Liver (tissue), 9 donors: ENCODE data around the gene UBE2D2. TPM values are rescaled to one million over a fixed set of nuclear protein-coding genes. Genes with fewer than 3 reads are reported as not detected.
A peak's percentile ranks its signal among the peaks of the same experiment; 100 is the strongest.

Experiments
- DNase-seq: peaks from one replicate; pipeline ENCODE4 v3.0.0-alpha.2; 2017; ENCODE audit warnings: low spot score
- H3K27ac ChIP-seq, 2 donors: one replicate each; pipeline ENCODE4 v1.7.0; 2013; ENCODE audit warnings: inconsistent platforms in 2 of 2, low read length in 2 of 2, control low read depth in 1 of 2, low read depth in 1 of 2, mild to moderate bottlenecking in 1 of 2
- H3K27me3 ChIP-seq, 4 donors: one replicate each; pipeline versions ENCODE4 v1.6.1 to v1.7.0; 2013; ENCODE audit warnings: low read length in 3 of 4, inconsistent platforms in 1 of 4, mild to moderate bottlenecking in 1 of 4, moderate library complexity in 1 of 4; ENCODE audit not compliant: control insufficient read depth in 4 of 4, insufficient read depth in 4 of 4
- H3K36me3 ChIP-seq, 4 donors: one replicate each; pipeline versions ENCODE4 v1.6.1 to v1.7.0; 2013; ENCODE audit warnings: low read length in 3 of 4, mild to moderate bottlenecking in 3 of 4, low read depth in 1 of 4, moderate library complexity in 1 of 4; ENCODE audit not compliant: control insufficient read depth in 4 of 4, insufficient read depth in 3 of 4
- H3K4me1 ChIP-seq, 4 donors: one replicate each; pipeline versions ENCODE4 v1.6.1 to v1.7.0; 2013; ENCODE audit warnings: low read length in 3 of 4, mild to moderate bottlenecking in 3 of 4, moderate library complexity in 1 of 4; ENCODE audit not compliant: control insufficient read depth in 4 of 4, insufficient read depth in 4 of 4
- H3K4me3 ChIP-seq, 3 donors: one replicate each; pipeline versions ENCODE4 v1.6.1 to v1.7.0; 2013; ENCODE audit warnings: low read length in 3 of 3, control low read depth in 1 of 3, low read depth in 1 of 3, mild to moderate bottlenecking in 1 of 3
- H3K9ac ChIP-seq, 2 donors: one replicate each; pipeline ENCODE4 v1.7.0; 2013; ENCODE audit warnings: low read length in 2 of 2, mild to moderate bottlenecking in 2 of 2, moderate library complexity in 2 of 2, control low read depth in 1 of 2, low read depth in 1 of 2
- H3K9me3 ChIP-seq, 4 donors: one replicate each; pipeline versions ENCODE4 v1.6.1 to v1.7.0; 2013; ENCODE audit warnings: low read length in 3 of 4; ENCODE audit not compliant: control insufficient read depth in 4 of 4
- FOXA1 ChIP-seq: IDR thresholded peaks from 2 replicates; pipeline ENCODE4 v1.6.1; 2016; ENCODE audit warnings: antibody characterized with exemption
- FOXA2 ChIP-seq: IDR thresholded peaks from 2 replicates; pipeline ENCODE4 v1.6.1; 2016; ENCODE audit warnings: antibody characterized with exemption
- GABPA ChIP-seq, 2 donors: IDR thresholded peaks in 1 of 2; conservative IDR thresholded peaks in 1 of 2; 2 replicates each; pipeline ENCODE4 v1.6.1; 2016; ENCODE audit warnings: antibody characterized with exemption in 2 of 2, mild to moderate bottlenecking in 1 of 2, moderate library complexity in 1 of 2
- HNF4A ChIP-seq, 2 donors: conservative IDR thresholded peaks; 2 replicates each; pipeline ENCODE4 v1.6.1; 2016; ENCODE audit warnings: antibody characterized with exemption in 2 of 2, mild to moderate bottlenecking in 2 of 2
- HNF4G ChIP-seq: IDR thresholded peaks from 2 replicates; pipeline ENCODE4 v1.6.1; 2016; ENCODE audit warnings: antibody characterized with exemption
- JUND ChIP-seq, 2 donors: IDR thresholded peaks; 2 replicates each; pipeline ENCODE4 v1.6.1; 2016; ENCODE audit warnings: antibody characterized with exemption in 2 of 2
- NR2F2 ChIP-seq: IDR thresholded peaks from 2 replicates; pipeline ENCODE4 v1.6.1; 2016; ENCODE audit warnings: antibody characterized with exemption
- RXRA ChIP-seq, 2 donors: IDR thresholded peaks; 2 replicates each; pipeline ENCODE4 v1.6.1; 2017 to 2018; ENCODE audit warnings: antibody characterized with exemption in 2 of 2, mild to moderate bottlenecking in 1 of 2
- TAF1 ChIP-seq: conservative IDR thresholded peaks from 2 replicates; pipeline ENCODE4 v1.6.1; 2016; ENCODE audit warnings: antibody characterized with exemption, mild to moderate bottlenecking
- YY1 ChIP-seq: IDR thresholded peaks from 2 replicates; pipeline ENCODE4 v1.6.1; 2016; ENCODE audit warnings: antibody characterized with exemption, mild to moderate bottlenecking
- WGBS: extraction: QIAGEN DNeasy Blood & Tissue Kit; methylation state at CpG from one replicate; pipeline ENCODE4 v1.1.7; 2013; 5-methylcytosine and 5-hydroxymethylcytosine counted together
- polyA plus RNA-seq, 2 donors: library from polyadenylated mRNA; stranded (reverse) in 1 of 2; unstranded in 1 of 2; fragments of 200-250 nt in 1 of 2; fragments of >200 nt in 1 of 2; fragmentation: Nextera tagmentation in 1 of 2; extraction: Ambion mirVana in 1 of 2; gene quantifications; one replicate each; pipeline versions ENCODE4 v1.2.1 to v1.2.3, GENCODE V29; 2013 to 2015
- total RNA-seq, 2 donors: library from RNA; depleted of rRNA; stranded (reverse); fragments of >200 nt; gene quantifications; one replicate each; pipeline ENCODE4 v1.2.3, GENCODE V29; 2014
- TF ChIP-seq, protein P1 (sequence below): IDR thresholded peaks from 2 replicates; pipeline ENCODE4 v1.6.1; 2016; ENCODE audit warnings: antibody characterized with exemption
- TF ChIP-seq, protein P2 (sequence below): IDR thresholded peaks from 2 replicates; pipeline ENCODE4 v1.6.1; 2016; ENCODE audit warnings: antibody characterized with exemption
- TF ChIP-seq, protein P3 (sequence below): IDR thresholded peaks from 2 replicates; pipeline ENCODE4 v1.6.1; 2016; ENCODE audit warnings: antibody characterized with exemption
- TF ChIP-seq, protein P4 (sequence below): fragments of 150-350 bp; IDR thresholded peaks from 2 replicates; pipeline ENCODE4 v1.5.1; 2017; ENCODE audit warnings: improper control_type of control experiment, low read depth, low read length; ENCODE audit not compliant: missing input control
- donor health status: healthy.
- donor health status: healthy.
- donor health status: healthy.
- donor health status: healthy.
- donor health status: healthy.

Gene UBE2D2
- total RNA-seq, result 10 to 100 TPM; 17.0 to 53.6 TPM
- polyA plus RNA-seq, result 10 to 100 TPM; 38.5 to 44.2 TPM

DNA sequence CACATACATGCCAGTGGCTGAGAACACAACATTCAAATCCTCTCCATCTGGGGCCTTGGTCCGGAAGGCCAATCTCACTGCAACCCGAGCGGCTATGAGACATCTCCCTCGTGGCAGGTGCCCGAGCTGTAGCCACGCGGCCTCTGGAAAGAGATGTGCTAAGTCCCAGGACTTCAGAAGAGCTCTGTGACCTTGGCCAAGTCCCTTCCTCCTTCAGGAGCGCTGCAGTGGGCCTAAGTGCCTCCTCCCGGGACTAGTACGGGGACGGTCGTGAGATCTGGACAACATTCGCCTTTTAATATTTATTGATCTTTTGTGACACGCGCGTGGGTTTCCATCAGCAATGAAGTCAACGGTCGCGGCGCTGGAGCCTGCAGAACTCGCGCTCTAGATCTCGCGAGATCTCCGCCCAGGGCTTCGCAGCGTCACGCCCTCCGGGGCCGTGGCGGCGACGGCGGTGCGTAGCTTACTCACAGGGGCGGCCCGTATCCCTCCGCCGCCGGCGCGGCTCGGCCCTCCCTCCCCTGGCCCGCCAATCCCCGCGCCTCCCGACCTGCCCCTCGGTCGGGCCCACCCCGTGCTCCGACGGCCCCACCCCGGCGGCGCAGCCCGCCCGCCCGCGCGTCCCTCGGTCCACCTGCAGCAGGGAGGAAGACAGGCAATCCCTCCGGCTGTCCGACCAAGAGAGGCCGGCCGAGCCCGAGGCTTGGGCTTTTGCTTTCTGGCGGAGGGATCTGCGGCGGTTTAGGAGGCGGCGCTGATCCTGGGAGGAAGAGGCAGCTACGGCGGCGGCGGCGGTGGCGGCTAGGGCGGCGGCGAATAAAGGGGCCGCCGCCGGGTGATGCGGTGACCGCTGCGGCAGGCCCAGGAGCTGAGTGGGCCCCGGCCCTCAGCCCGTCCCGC, at the start of gene UBE2D2:
Gene UBE2D2, plus strand, starts transcription at position 588 of the 903 bp plus-strand sequence. CDS start 453 bp downstream, outside the sequence.
- peak; percentile 97 for DNase-seq
- Histone ChIP-seq H3K4me3 (peak within 1 kb of the TSS; percentile 72 to 99 (median 77)), H3K36me3 (peaks cover 0 to 3% (median 0%) of the 10 kb centered on the region in 4 donors), H3K9ac (peak within 1 kb of the TSS; percentile 83 to 96), H3K27ac (peak within 1 kb of the TSS; percentile 86 to 93), H3K27me3 (no peaks in the 10 kb centered on the region), H3K4me1 (peaks cover 10 to 27% (median 18%) of the 10 kb centered on the region in 4 donors), H3K9me3 (no peaks in the 10 kb centered on the region)
- TF ChIP-seq, protein P1, sequence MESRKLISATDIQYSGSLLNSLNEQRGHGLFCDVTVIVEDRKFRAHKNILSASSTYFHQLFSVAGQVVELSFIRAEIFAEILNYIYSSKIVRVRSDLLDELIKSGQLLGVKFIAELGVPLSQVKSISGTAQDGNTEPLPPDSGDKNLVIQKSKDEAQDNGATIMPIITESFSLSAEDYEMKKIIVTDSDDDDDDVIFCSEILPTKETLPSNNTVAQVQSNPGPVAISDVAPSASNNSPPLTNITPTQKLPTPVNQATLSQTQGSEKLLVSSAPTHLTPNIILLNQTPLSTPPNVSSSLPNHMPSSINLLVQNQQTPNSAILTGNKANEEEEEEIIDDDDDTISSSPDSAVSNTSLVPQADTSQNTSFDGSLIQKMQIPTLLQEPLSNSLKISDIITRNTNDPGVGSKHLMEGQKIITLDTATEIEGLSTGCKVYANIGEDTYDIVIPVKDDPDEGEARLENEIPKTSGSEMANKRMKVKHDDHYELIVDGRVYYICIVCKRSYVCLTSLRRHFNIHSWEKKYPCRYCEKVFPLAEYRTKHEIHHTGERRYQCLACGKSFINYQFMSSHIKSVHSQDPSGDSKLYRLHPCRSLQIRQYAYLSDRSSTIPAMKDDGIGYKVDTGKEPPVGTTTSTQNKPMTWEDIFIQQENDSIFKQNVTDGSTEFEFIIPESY, result peak; percentile 99
- no peak for TF ChIP-seq FOXA1
- no peak for TF ChIP-seq RXRA (IDR thresholded peaks at IDR 0.05)
- no peak for TF ChIP-seq GABPA (IDR thresholded peaks at IDR 0.05 in 1 of 2, conservative IDR thresholded peaks at IDR 0.05 in 1 of 2)
- no peak for TF ChIP-seq HNF4G
- TF ChIP-seq JUND (IDR thresholded peaks at IDR 0.05), result peak in 1 of 2 donors; percentile 16
- no peak for TF ChIP-seq FOXA2
- TF ChIP-seq, protein P2, sequence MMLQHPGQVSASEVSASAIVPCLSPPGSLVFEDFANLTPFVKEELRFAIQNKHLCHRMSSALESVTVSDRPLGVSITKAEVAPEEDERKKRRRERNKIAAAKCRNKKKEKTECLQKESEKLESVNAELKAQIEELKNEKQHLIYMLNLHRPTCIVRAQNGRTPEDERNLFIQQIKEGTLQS, result no peak
- TF ChIP-seq, protein P3, sequence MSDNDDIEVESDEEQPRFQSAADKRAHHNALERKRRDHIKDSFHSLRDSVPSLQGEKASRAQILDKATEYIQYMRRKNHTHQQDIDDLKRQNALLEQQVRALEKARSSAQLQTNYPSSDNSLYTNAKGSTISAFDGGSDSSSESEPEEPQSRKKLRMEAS, result no peak
- TF ChIP-seq, protein P4, sequence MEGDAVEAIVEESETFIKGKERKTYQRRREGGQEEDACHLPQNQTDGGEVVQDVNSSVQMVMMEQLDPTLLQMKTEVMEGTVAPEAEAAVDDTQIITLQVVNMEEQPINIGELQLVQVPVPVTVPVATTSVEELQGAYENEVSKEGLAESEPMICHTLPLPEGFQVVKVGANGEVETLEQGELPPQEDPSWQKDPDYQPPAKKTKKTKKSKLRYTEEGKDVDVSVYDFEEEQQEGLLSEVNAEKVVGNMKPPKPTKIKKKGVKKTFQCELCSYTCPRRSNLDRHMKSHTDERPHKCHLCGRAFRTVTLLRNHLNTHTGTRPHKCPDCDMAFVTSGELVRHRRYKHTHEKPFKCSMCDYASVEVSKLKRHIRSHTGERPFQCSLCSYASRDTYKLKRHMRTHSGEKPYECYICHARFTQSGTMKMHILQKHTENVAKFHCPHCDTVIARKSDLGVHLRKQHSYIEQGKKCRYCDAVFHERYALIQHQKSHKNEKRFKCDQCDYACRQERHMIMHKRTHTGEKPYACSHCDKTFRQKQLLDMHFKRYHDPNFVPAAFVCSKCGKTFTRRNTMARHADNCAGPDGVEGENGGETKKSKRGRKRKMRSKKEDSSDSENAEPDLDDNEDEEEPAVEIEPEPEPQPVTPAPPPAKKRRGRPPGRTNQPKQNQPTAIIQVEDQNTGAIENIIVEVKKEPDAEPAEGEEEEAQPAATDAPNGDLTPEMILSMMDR, result no peak
- no peak for TF ChIP-seq YY1
- TF ChIP-seq TAF1, result peak; percentile 41
- no peak for TF ChIP-seq HNF4A (conservative IDR thresholded peaks at IDR 0.05)
- WGBS, result under 1% methylated on average over 89 of the region's 89 CpGs

DNA sequence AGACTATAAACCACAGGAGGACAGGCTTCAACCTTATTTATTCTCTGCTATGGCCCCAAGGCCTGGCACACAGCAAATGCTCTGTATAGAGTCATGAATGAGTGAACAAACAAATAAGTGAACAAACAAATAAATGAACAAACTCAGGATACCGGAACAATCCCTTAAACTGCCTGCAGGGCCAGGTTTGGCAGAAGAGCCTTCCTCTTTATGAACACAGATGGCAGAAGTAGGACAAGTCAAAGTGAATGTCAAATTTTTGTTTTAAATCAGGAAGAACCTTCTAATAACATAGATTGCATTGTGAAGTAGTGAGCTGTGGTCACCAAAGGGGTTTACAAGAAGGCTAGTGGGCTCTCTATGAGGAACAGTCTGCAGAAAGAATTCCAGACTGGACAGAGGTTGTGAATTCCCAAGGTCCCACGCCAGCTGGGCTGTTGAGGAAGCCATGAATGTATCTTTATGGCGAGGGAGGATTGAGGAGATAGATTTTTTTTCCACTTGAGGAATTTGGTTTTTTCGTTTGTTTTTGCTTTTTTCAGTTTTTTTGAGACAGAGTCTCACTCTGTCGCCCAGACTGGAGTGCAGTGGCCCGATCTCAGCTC, 48.3 kb upstream of the UBE2D2 start:
- Histone ChIP-seq H3K36me3 (no peaks in the 10 kb centered on the region), H3K9me3 (no peaks in the 10 kb centered on the region), H3K4me3 (no peak overlapping the region), H3K4me1 (peaks cover 0 to 5% (median 2%) of the 10 kb centered on the region in 4 donors), H3K27ac (no peak overlapping the region), H3K27me3 (no peaks in the 10 kb centered on the region), H3K9ac (no peak overlapping the region)
- DNase-seq, result no peak
- 84% methylated on average over 6 of the region's 6 CpGs for WGBS
- TF ChIP-seq HNF4A (conservative IDR thresholded peaks at IDR 0.05) (no peak), FOXA1 (no peak), FOXA2 (no peak), NR2F2 (no peak)
- TF ChIP-seq, protein P2, result no peak
